Right lobe of liver (tissue), 6 donors: Measurements from ENCODE around the gene TSPAN11. TPM values are rescaled to one million over a fixed set of nuclear protein-coding genes. Genes with fewer than 3 reads are reported as not detected.
"Not testable (repeated sequence)": the region's sequence is repeated elsewhere in the genome, so short reads cannot be mapped to it uniquely, and the experiment has no call there.

Source experiments
- ATAC-seq, 4 donors: fragments of 200-7000 bp; cut with Tn5 transposase; one replicate each; pipeline ENCODE4 v1.9.1; 2020; ENCODE audit warnings: mild to moderate bottlenecking in 4 of 4, moderate library complexity in 4 of 4
- DNase-seq, 3 donors: peaks; one replicate each; pipeline ENCODE4 v3.0.0-alpha.2; 2020
- H3K27ac ChIP-seq, 3 donors: fragments of 200-600 bp; one replicate each; pipeline ENCODE4 v1.8.0; 2022
- H3K27me3 ChIP-seq, 2 donors: fragments of 200-600 bp; one replicate each; pipeline ENCODE4 v1.8.0; 2022
- H3K36me3 ChIP-seq, 4 donors: fragments of 200-600 bp; sonication (generic) in 1 of 4; one replicate each; pipeline versions ENCODE4 v1.5.1 to v1.8.0; 2017 to 2022; ENCODE audit warnings: control low read depth in 1 of 4
- H3K4me1 ChIP-seq, 4 donors: fragments of 200-600 bp; sonication (generic) in 1 of 4; one replicate each; pipeline versions ENCODE4 v1.5.1 to v1.8.0; 2017 to 2022; ENCODE audit warnings: control low read depth in 1 of 4
- H3K4me3 ChIP-seq, 3 donors: fragments of 200-600 bp; one replicate each; pipeline ENCODE4 v1.8.0; 2022
- H3K9me3 ChIP-seq, 4 donors: fragments of 200-600 bp; sonication (generic) in 1 of 4; one replicate each; pipeline versions ENCODE4 v1.5.1 to v1.8.0; 2017 to 2022; ENCODE audit warnings: control low read depth in 1 of 4
- POLR2A ChIP-seq: fragments of 450-650 bp; IDR thresholded peaks from one replicate; pipeline ENCODE4 v1.6.1; 2017; ENCODE audit warnings: antibody characterized with exemption, mild to moderate bottlenecking
- WGBS: methylation state at CpG from one replicate; pipeline ENCODE4 v1.1.6; 2018; ENCODE audit warnings: low coverage, low lambda C conversion rate; ENCODE audit not compliant: insufficient coverage; ENCODE audit errors: missing lambda C conversion rate; 5-methylcytosine and 5-hydroxymethylcytosine counted together
- intact Hi-C, 2 donors: fragments of 100-400 bp; cut with DNase I; formaldehyde crosslinking; loops; one replicate each; pipeline versions ENCODE4 v1.11.2 to v1.14.1; 2022
- total RNA-seq, 6 experiments: library from RNA; depleted of rRNA in 2 of 6; stranded (reverse); fragments of >200 nt in 2 of 6; fragmentation: NEBNext Ultra II Directional in 3 of 6; extraction: Animal tissue kit (Norgen Biotek cat#: 25700) in 3 of 6; gene quantifications; one replicate each; pipeline versions ENCODE4 v1.1.0 to v1.2.4, GENCODE V29; 2016 to 2023
- TF ChIP-seq, protein P1 (sequence below), 4 donors: fragments of 200-600 bp in 3 of 4; fragments of 450-650 bp in 1 of 4; IDR thresholded peaks; one replicate each; pipeline versions ENCODE4 v1.5.1 to v1.8.0; 2016 to 2022; ENCODE audit warnings: antibody characterized with exemption in 4 of 4, mild to moderate bottlenecking in 2 of 4
- donor health status: DM: no; HTN: yes; CAD: no.
- donor health status: DM: no; HTN: no; CAD: no.
- donor health status: DM: no; HTN: no; CAD: no.
- donor health status: DM: no; HTN: yes; CAD: no.
- donor health status: DM: no; HTN: yes; CAD: no.

Gene TSPAN11
- total RNA-seq, 6 experiments from 2014 or later, result 0.31 to 1.00 (median 0.60) TPM

DNA sequence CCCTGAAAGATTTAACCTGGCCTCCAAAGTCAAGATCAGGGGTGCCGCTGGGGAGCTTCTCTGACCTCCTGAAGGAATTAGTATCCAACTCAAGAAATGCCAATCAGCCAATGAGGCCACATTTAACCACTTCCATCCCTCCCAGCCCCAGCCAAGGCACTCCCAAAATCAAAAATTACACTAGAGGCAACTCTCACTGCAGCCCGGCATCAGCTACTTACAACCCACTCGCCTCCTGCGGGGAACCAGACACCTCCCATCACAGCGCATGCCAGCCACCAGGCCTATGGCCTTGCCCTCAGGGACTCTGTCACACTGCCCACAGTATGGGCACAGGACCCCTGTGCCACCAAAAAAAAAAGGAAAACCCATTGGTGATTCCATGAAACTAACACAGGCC is 84.8 kb downstream of the TSPAN11 start:
- H3K27ac ChIP-seq, result no peak overlapping the region
- ATAC-seq, result no peak
- intact Hi-C loops, result no loop called here
- no peaks in the 10 kb centered on the region for H3K4me1 ChIP-seq
- 100% methylated on average over 2 of the region's 5 CpGs for WGBS
- no peak overlapping the region for H3K4me3 ChIP-seq
- no peak for DNase-seq
- no peaks in the 10 kb centered on the region for H3K27me3 ChIP-seq
- H3K36me3 ChIP-seq, result no peaks in the 10 kb centered on the region
- TF ChIP-seq POLR2A, result no peak
- TF ChIP-seq, protein P1, sequence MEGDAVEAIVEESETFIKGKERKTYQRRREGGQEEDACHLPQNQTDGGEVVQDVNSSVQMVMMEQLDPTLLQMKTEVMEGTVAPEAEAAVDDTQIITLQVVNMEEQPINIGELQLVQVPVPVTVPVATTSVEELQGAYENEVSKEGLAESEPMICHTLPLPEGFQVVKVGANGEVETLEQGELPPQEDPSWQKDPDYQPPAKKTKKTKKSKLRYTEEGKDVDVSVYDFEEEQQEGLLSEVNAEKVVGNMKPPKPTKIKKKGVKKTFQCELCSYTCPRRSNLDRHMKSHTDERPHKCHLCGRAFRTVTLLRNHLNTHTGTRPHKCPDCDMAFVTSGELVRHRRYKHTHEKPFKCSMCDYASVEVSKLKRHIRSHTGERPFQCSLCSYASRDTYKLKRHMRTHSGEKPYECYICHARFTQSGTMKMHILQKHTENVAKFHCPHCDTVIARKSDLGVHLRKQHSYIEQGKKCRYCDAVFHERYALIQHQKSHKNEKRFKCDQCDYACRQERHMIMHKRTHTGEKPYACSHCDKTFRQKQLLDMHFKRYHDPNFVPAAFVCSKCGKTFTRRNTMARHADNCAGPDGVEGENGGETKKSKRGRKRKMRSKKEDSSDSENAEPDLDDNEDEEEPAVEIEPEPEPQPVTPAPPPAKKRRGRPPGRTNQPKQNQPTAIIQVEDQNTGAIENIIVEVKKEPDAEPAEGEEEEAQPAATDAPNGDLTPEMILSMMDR (IDR thresholded peaks at IDR 0.05), result no peak
- no peaks in the 10 kb centered on the region for H3K9me3 ChIP-seq

DNA sequence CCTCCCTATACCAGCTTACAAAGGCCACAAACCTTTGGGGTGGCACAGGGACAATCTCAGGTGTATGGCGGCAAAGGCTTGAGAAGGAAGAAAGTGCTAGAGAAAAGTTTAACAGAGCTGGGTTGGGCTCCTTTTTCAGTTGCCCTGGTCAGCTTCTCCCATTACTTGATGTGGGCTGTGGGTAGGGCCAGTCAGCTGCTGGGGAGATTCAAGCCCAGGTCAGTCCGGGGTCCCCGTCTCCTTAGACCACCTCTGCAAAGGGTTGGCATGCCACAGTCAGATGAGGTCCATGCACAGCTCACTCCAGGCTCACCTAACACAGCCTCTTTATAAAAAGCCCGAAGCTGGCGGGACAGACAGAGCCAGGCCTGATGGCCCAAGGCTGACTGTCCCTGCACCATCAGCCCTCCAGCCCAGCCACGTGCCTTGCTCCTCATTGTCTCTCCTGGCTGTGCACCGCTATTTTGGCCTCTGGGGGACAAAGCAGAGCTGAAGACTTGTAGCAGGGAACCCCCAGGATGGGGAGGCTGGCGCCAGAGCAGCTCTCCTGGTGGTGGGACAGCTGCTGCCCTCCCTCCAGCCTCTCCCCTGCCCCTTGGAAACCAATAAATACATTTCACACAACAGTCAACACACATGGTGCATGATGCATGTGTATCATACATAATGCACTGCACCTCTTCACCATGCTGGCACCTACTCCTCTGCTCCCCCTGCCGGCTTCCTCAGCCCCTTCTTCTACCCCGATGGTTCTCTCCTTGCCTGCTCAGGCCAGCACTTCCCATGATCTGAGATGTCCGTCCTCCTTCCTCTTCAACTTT is 85.4 kb downstream of the TSPAN11 start:
- intact Hi-C loops, result no loop called here
- no peak for TF ChIP-seq POLR2A
- TF ChIP-seq, protein P1 (IDR thresholded peaks at IDR 0.05), result no peak
- WGBS, result 70% methylated on average over 7 of the region's 11 CpGs
- H3K27me3 ChIP-seq, result no peaks in the 10 kb centered on the region
- DNase-seq, result no peak
- H3K4me1 ChIP-seq, result no peaks in the 10 kb centered on the region
- no peaks in the 10 kb centered on the region for H3K9me3 ChIP-seq
- H3K4me3 ChIP-seq, result no peak overlapping the region
- no peaks in the 10 kb centered on the region for H3K36me3 ChIP-seq
- H3K27ac ChIP-seq, result no peak overlapping the region
- ATAC-seq, result peak in 1 of 4 donors; percentile 16

DNA sequence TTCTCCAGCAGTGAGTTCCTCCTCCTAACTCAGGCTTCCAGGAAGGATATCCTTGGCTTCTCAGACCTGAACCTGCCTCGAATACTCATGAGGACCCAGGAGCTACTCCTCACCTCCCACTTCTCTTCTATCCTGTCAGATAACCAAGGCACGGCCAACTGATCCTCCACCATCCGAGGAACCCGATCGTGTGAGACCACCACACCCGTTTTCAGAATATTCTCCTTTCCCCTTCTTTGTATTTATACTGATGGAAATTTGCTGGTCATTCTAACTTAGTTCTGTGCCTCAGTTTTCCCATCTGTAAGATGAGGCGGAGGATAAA is 86.0 kb downstream of the TSPAN11 start:
- H3K36me3 ChIP-seq, H3K4me3 ChIP-seq, H3K9me3 ChIP-seq, DNase-seq, H3K27me3 ChIP-seq, H3K4me1 ChIP-seq, H3K27ac ChIP-seq, ATAC-seq, intact Hi-C loops: not testable (repeated sequence)
- WGBS, result 79% methylated on average over 7 of the region's 7 CpGs

DNA sequence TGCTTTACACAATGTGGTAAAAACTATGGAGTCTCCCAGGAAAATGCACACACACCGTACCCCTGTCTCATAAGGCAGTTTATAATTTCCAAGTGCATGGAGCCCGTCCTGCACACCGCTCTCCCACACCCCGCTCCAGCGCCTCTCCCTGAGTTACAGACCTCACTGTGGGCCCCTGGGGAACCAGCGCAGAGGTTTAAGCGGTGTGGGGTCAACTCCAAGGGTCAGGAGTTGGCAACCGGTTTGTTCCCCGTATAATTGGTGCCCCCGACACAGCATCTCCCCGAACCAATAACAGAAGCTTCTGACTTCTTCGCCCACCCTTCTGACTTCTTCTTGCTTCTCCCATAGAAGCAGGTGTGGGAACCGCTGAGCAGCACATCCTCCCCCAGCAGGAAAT is 88.7 kb downstream of the TSPAN11 start:
- H3K27ac ChIP-seq, result no peak overlapping the region
- intact Hi-C loops, result no loop called here
- no peak overlapping the region for H3K4me3 ChIP-seq

DNA sequence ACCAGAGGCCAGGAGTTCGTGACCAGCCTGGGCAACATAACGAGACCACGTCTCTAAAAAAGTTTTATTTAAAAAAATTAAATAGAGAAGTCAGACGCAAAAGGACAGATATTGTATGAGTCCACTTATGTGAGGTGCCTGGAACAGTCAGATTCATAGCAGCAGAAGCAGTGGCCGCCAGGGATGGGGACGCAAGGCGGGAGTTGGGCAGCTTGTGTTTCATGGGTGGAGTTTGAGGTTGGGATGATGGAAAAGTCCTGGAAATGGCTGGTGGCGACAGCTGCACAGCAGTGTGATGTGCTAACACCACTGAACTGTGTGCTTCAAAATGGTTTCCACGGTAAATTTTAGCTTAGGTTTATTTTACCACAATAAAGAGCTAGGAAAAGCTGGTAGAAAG is 89.5 kb downstream of the TSPAN11 start:
- DNase-seq (peak in 1 of 3 donors; percentile 11), ATAC-seq (no peak)
- H3K9me3 ChIP-seq, result no peaks in the 10 kb centered on the region
- no peaks in the 10 kb centered on the region for H3K4me1 ChIP-seq
- 82% methylated on average over 6 of the region's 9 CpGs for WGBS
- TF ChIP-seq, protein P1 (IDR thresholded peaks at IDR 0.05), result no peak
- no peak for TF ChIP-seq POLR2A
- no peak overlapping the region for H3K27ac ChIP-seq
- no peak overlapping the region for H3K4me3 ChIP-seq
- no peaks in the 10 kb centered on the region for H3K36me3 ChIP-seq
- intact Hi-C loops, result no loop called here
- no peaks in the 10 kb centered on the region for H3K27me3 ChIP-seq

More for the DNA sequence above, 88.7 kb downstream of the TSPAN11 start:
- no peak for DNase-seq
- H3K27me3 ChIP-seq, result no peaks in the 10 kb centered on the region
- H3K36me3 ChIP-seq, result no peaks in the 10 kb centered on the region
- no peaks in the 10 kb centered on the region for H3K4me1 ChIP-seq
- TF ChIP-seq, protein P1 (IDR thresholded peaks at IDR 0.05), result no peak
- TF ChIP-seq POLR2A, result no peak
- WGBS, result 100% methylated on average over 4 of the region's 13 CpGs
- H3K9me3 ChIP-seq, result no peaks in the 10 kb centered on the region
- ATAC-seq, result no peak
